ENCODE data around the gene RDH16. TPM values are rescaled to one million over a fixed set of nuclear protein-coding genes. Genes with fewer than 3 reads are reported as not detected.

Gene RDH16
- total RNA-seq, 3 donors from 2014 or later (not counting 1 experiment from before 2014, with no cell fraction given), result 1.3 to 2.3 (median 1.6) TPM

DNA sequence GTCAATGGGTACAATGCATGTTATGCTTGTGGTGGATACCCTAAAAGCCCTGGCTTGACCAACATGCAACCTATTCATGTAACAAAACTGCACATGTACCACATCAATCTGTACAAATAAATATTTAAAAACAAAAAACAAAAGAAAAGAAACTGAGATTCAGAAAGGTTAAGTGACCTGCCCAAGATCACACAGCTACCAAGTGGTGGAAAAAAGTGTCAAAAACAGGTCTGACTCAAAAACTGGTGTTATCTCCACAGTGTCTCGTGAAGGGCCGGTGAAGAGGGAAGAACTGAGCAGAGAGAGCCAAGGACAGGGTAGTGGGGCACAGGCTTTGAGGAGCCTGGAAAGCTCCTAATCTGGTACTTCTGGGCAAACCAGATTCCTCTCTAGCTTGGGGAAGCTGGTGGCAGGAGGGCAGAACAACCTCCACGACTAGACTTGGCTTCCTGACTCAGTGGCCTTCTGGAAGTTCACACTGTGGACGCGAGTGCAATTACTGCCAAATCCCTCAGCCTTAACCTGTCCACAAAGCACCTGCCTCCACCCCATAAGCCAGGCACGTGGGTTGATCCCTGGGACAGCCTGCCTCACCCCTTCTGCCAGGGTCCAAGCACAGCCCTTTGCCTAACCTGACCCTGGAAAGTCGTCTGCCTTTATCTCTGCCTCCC, 33.4 kb upstream of the RDH16 start:
- DNase-seq (no peak), ATAC-seq (no peak)
- intact Hi-C loops (cut with micrococcal nuclease), result no loop called here
- 50% methylated on average over 7 of the region's 7 CpGs for WGBS (ENCODE audit: insufficient coverage)
- H3K27me3 Mint-ChIP-seq (ENCODE audit: low read depth in 2 of 2), result peaks cover 3 to 12% of the 10 kb centered on the region in 2 donors
- Histone ChIP-seq H3K27ac (ENCODE audit: low read length) (no peak overlapping the region), H3K4me3 (ENCODE audit: low read length) (no peak overlapping the region), H3K36me3 (ENCODE audit: control insufficient read depth, insufficient read depth, low read length) (peaks cover 2% of the 10 kb centered on the region), H3K4me1 (ENCODE audit: control insufficient read depth, insufficient read depth, low read length) (peaks cover 17% of the 10 kb centered on the region), H3K9me3 (ENCODE audit: control insufficient read depth, insufficient read depth, low read length) (no peaks in the 10 kb centered on the region), H3K27me3 (ENCODE audit: control insufficient read depth, insufficient read depth, low read length) (no peaks in the 10 kb centered on the region)
- H3K9me3 Mint-ChIP-seq, result no peaks in the 10 kb centered on the region
- H3K4me3 Mint-ChIP-seq, result no peak overlapping the region
- no peak for TF ChIP-seq CTCF (IDR thresholded peaks at IDR 0.05)
- H3K4me1 Mint-ChIP-seq, result peaks cover 8 to 17% of the 10 kb centered on the region in 2 donors
- H3K36me3 Mint-ChIP-seq, result no peaks in the 10 kb centered on the region
- H3K27ac Mint-ChIP-seq, result no peak overlapping the region

- H3K4me3 ChIP-seq (ENCODE audit: low read length), result no peak overlapping the region
- peaks cover 3 to 12% of the 10 kb centered on the region in 2 donors for H3K27me3 Mint-ChIP-seq (ENCODE audit: low read depth in 2 of 2)
- H3K9me3 Mint-ChIP-seq, result no peaks in the 10 kb centered on the region
- TF ChIP-seq CTCF (IDR thresholded peaks at IDR 0.05), result no peak
- peaks cover 8 to 15% of the 10 kb centered on the region in 2 donors for H3K4me1 Mint-ChIP-seq
- H3K36me3 ChIP-seq (ENCODE audit: control insufficient read depth, insufficient read depth, low read length), result no peaks in the 10 kb centered on the region
- no peak overlapping the region for H3K27ac ChIP-seq (ENCODE audit: low read length)
- no peak overlapping the region for H3K4me3 Mint-ChIP-seq
- peaks cover 17% of the 10 kb centered on the region for H3K4me1 ChIP-seq (ENCODE audit: control insufficient read depth, insufficient read depth, low read length)
- no peak for DNase-seq
- H3K9me3 ChIP-seq (ENCODE audit: control insufficient read depth, insufficient read depth, low read length), result no peaks in the 10 kb centered on the region
- no peaks in the 10 kb centered on the region for H3K36me3 Mint-ChIP-seq
- ATAC-seq, result no peak
- no peaks in the 10 kb centered on the region for H3K27me3 ChIP-seq (ENCODE audit: control insufficient read depth, insufficient read depth, low read length)
- WGBS (ENCODE audit: insufficient coverage), result 96% methylated on average over 6 of the region's 7 CpGs
- H3K27ac Mint-ChIP-seq, result no peak overlapping the region
- intact Hi-C loops (cut with micrococcal nuclease), result loop anchor here (5.0 kb wide), 1 partner anchor 478 kb away; no protein-coding TSS in a partner anchor
Measured at GRCh38 chr12:56989861-56990610, 32.6 kb upstream of the RDH16 start.

DNA sequence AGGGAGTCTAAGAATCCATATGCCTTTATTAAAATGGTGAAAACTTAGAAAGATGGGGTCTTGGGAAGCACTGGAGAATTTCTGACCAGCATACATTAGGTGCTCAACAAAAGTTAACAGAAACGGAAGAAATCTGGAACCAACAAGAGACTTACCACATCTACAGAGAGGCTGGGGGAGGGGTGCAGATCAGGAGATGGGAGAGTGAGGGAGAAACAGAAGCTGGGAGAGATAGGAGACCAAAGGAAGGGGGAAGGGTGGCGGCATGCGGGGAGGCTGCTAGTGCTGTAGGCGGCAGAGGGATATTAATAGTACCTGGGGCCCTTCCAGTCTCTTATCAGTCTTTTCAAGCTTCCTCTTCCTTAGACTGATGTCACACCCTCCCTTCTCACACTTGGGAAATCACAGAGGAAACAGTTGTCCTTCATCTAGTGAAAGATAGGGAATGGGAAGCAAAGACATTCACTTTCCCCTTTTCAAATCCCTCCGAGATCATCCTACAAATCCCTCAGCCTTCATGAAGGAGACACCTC, 30.9 kb upstream of the RDH16 start:
- H3K27ac ChIP-seq (ENCODE audit: low read length), result no peak overlapping the region

More for the DNA sequence above, 30.9 kb upstream of the RDH16 start:
- H3K4me3 Mint-ChIP-seq, result no peak overlapping the region
- no peaks in the 10 kb centered on the region for H3K9me3 Mint-ChIP-seq
- no peak for DNase-seq
- no peak for TF ChIP-seq CTCF (IDR thresholded peaks at IDR 0.05)
- H3K27me3 Mint-ChIP-seq (ENCODE audit: low read depth in 2 of 2), result peaks cover 3 to 12% of the 10 kb centered on the region in 2 donors
- Histone ChIP-seq H3K4me3 (ENCODE audit: low read length) (no peak overlapping the region), H3K27me3 (ENCODE audit: control insufficient read depth, insufficient read depth, low read length) (no peaks in the 10 kb centered on the region), H3K9me3 (ENCODE audit: control insufficient read depth, insufficient read depth, low read length) (no peaks in the 10 kb centered on the region), H3K36me3 (ENCODE audit: control insufficient read depth, insufficient read depth, low read length) (no peaks in the 10 kb centered on the region), H3K4me1 (ENCODE audit: control insufficient read depth, insufficient read depth, low read length) (peaks cover 17% of the 10 kb centered on the region)
- no peaks in the 10 kb centered on the region for H3K36me3 Mint-ChIP-seq
- H3K27ac Mint-ChIP-seq, result no peak overlapping the region
- no peak for ATAC-seq
- 59% methylated on average over 4 of the region's 5 CpGs for WGBS (ENCODE audit: insufficient coverage)
- intact Hi-C loops (cut with micrococcal nuclease), result loop anchor here (5.0 kb wide), 1 partner anchor 476 kb away; no protein-coding TSS in a partner anchor
- peaks cover 8 to 15% of the 10 kb centered on the region in 2 donors for H3K4me1 Mint-ChIP-seq
